ENCODE results near the gene ATP5F1A.

GRCh38 chr18:46070232-46070631, 27.9 kb downstream of the ATP5F1A start:
- TF ChIP-seq POLR2A (IDR thresholded peaks at IDR 0.05; ENCODE audit: extremely low read depth, insufficient read length), result no peak
- no peak for TF ChIP-seq CTCF (IDR thresholded peaks at IDR 0.05; ENCODE audit: low read depth, low read length)
- no peak for TF ChIP-seq MAX (IDR thresholded peaks at IDR 0.05; ENCODE audit: low read depth, low read length)
- TF ChIP-seq MYC (IDR thresholded peaks at IDR 0.05; ENCODE audit: low read depth, low read length), result no peak
